Natural killer cell (primary cell): ENCODE results near the gene ROBO4. TPM values are rescaled to one million over a fixed set of nuclear protein-coding genes. Genes with fewer than 3 reads are reported as not detected.

Experiments used
- ATAC-seq, 3 donors: fragments of 150-1000 bp in 2 of 3; fragments of 200-7000 bp in 1 of 3; cut with Tn5 transposase; 1 replicate in 1 of 3; 2 replicates in 2 of 3; pipeline ENCODE4 v1.10.0; 2021; ENCODE audit warnings: mild to moderate bottlenecking in 2 of 3, moderate library complexity in 2 of 3
- DNase-seq, 2 donors: peaks; one replicate each; pipeline versions ENCODE4 v3.0.0 to v3.0.0-alpha.2; 2013 to 2021; ENCODE audit warnings: mixed read lengths in 1 of 2
- H3K27ac ChIP-seq: one replicate; pipeline ENCODE4 v1.5.1; 2013; ENCODE audit warnings: mild to moderate bottlenecking, low read length
- H3K27me3 ChIP-seq: one replicate; pipeline ENCODE4 v1.6.1; 2013; ENCODE audit warnings: low read length; ENCODE audit not compliant: control insufficient read depth, insufficient read depth
- H3K36me3 ChIP-seq: one replicate; pipeline ENCODE4 v1.6.1; 2013; ENCODE audit warnings: low read length; ENCODE audit not compliant: control insufficient read depth, insufficient read depth
- H3K4me1 ChIP-seq: one replicate; pipeline ENCODE4 v1.6.1; 2013; ENCODE audit warnings: low read length; ENCODE audit not compliant: control insufficient read depth, insufficient read depth
- H3K4me3 ChIP-seq: one replicate; pipeline ENCODE4 v1.5.1; 2013; ENCODE audit warnings: low read length
- H3K9me3 ChIP-seq: one replicate; pipeline ENCODE4 v1.6.1; 2013; ENCODE audit warnings: low read length; ENCODE audit not compliant: control insufficient read depth, insufficient read depth
- H3K27ac Mint-ChIP-seq, 2 donors: one replicate each; pipeline ENCODE4 v1.8.0; 2022; ENCODE audit warnings: mild to moderate bottlenecking in 2 of 2, mixed read lengths in 2 of 2, moderate library complexity in 1 of 2
- H3K27me3 Mint-ChIP-seq, 2 donors: one replicate each; pipeline ENCODE4 v1.8.0; 2022; ENCODE audit warnings: low read depth in 2 of 2, mixed read lengths in 2 of 2
- H3K36me3 Mint-ChIP-seq: one replicate; pipeline ENCODE4 v1.8.0; 2022; ENCODE audit warnings: mixed read lengths
- H3K4me1 Mint-ChIP-seq, 2 donors: one replicate each; pipeline ENCODE4 v1.8.0; 2022; ENCODE audit warnings: mixed read lengths in 2 of 2
- H3K4me3 Mint-ChIP-seq: one replicate; pipeline ENCODE4 v1.8.0; 2022; ENCODE audit warnings: mild to moderate bottlenecking, moderate library complexity, mixed read lengths
- H3K9me3 Mint-ChIP-seq, 2 donors: one replicate each; pipeline ENCODE4 v1.8.0; 2022; ENCODE audit warnings: mixed read lengths in 2 of 2
- WGBS: methylation state at CpG from one replicate; pipeline ENCODE4 v1.1.7; 2013; ENCODE audit warnings: missing lambda C conversion rate; ENCODE audit not compliant: insufficient coverage; 5-methylcytosine and 5-hydroxymethylcytosine counted together
- intact Hi-C: fragments of 100-400 bp; cut with micrococcal nuclease; formaldehyde crosslinking; loops from one replicate; pipeline ENCODE4 v1.14.2; 2022
- total RNA-seq, 4 donors: library from RNA; stranded (reverse); fragments of 120-200 nt in 1 of 4; gene quantifications; one replicate each; pipeline versions ENCODE4 v1.2.3 to v1.2.4, GENCODE V29; 2013 to 2022
- TF ChIP-seq, protein P1 (sequence below): fragments of 200-600 bp; IDR thresholded peaks from one replicate; pipeline ENCODE4 v1.8.0; 2022; ENCODE audit warnings: antibody characterized with exemption

ROBO4 gene
- total RNA-seq, 3 donors from 2014 or later (not counting 1 experiment from before 2014, with no cell fraction given), result not detected

DNA sequence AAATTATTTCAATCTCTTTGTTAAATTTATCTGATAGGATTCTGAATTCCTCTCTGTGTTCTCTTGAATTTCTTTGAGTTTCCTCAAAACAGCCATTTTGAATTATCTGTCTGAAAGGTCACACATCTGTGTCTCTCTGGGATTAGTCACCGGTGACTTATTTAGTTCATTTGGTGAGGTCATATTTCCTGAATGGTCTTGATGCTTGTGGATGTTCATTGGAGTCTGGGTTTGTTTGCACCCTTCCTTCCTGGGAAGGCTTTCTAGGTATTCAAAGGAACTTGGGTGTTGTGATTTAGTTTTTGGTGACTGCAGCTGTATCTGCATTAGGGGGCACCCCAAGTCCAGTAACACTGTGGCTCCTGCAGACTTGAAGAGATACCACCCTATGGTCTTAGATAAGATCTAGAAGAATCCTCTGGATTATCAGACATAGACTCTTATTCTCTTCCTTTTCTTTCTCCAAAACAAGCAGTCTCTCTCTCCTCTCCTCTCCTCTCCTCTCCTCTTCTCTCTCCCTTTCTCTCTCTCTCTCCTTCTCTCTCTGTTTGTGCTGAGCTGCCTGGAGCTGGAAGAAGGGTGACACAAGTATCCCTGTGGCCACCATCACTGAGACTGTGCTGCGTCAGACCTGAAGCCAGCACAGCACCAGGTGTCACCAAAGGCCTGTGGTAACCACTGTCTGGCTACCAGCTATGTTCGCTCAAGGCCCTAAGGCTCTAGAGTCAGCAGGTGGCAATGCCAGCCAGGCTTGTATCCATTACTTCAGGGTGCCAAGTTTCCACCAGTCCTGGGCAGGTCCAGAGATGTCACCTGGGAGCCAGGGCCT lies 18.1 kb upstream of the ROBO4 start:
- peaks cover 9% of the 10 kb centered on the region for H3K36me3 Mint-ChIP-seq
- intact Hi-C loops, result no loop called here
- no peaks in the 10 kb centered on the region for H3K36me3 ChIP-seq

DNA sequence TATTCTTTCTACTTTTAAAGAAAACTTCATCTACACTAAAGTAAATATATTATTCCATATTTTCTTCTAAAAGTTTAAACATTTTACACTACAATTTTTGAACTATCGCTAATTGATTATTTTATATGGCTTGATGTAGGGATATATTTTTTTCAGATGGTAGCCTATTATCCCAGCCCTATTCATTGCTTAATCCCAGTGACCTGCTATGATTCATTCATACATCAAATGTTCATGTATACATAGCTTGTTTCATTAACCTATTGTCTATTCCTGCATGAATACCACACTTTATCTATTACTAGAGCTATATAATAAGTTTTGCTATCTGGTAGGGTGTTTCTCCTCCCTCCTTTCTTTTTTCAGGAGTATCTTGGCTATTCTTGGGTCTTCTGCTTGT lies 5.0 kb upstream of the ROBO4 start:
- H3K27me3 ChIP-seq, result peaks cover 5% of the 10 kb centered on the region
- peaks cover 3% of the 10 kb centered on the region for H3K4me1 ChIP-seq
- TF ChIP-seq, protein P1, sequence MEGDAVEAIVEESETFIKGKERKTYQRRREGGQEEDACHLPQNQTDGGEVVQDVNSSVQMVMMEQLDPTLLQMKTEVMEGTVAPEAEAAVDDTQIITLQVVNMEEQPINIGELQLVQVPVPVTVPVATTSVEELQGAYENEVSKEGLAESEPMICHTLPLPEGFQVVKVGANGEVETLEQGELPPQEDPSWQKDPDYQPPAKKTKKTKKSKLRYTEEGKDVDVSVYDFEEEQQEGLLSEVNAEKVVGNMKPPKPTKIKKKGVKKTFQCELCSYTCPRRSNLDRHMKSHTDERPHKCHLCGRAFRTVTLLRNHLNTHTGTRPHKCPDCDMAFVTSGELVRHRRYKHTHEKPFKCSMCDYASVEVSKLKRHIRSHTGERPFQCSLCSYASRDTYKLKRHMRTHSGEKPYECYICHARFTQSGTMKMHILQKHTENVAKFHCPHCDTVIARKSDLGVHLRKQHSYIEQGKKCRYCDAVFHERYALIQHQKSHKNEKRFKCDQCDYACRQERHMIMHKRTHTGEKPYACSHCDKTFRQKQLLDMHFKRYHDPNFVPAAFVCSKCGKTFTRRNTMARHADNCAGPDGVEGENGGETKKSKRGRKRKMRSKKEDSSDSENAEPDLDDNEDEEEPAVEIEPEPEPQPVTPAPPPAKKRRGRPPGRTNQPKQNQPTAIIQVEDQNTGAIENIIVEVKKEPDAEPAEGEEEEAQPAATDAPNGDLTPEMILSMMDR, result no peak
- no peak overlapping the region for H3K27ac ChIP-seq
- intact Hi-C loops, result no loop called here
- no peaks in the 10 kb centered on the region for H3K36me3 ChIP-seq
- DNase-seq (no peak), ATAC-seq (no peak)
- H3K9me3 Mint-ChIP-seq, result no peaks in the 10 kb centered on the region
- WGBS, result no CpG with 5 or more reads among the region's 1 CpG
- no peaks in the 10 kb centered on the region for H3K36me3 Mint-ChIP-seq
- no peak overlapping the region for H3K4me3 Mint-ChIP-seq
- H3K9me3 ChIP-seq, result no peaks in the 10 kb centered on the region
- no peak overlapping the region for H3K4me3 ChIP-seq
- H3K27ac Mint-ChIP-seq, result no peak overlapping the region
- peaks cover 34 to 45% of the 10 kb centered on the region in 2 donors for H3K27me3 Mint-ChIP-seq
- peaks cover 0 to 4% of the 10 kb centered on the region in 2 donors for H3K4me1 Mint-ChIP-seq

More for the DNA sequence above, 18.1 kb upstream of the ROBO4 start:
- no peak overlapping the region for H3K27ac Mint-ChIP-seq
- peaks cover 7% of the 10 kb centered on the region for H3K4me1 ChIP-seq
- peaks cover 8 to 30% of the 10 kb centered on the region in 2 donors for H3K27me3 Mint-ChIP-seq
- 79% methylated on average over 3 of the region's 3 CpGs for WGBS
- H3K27me3 ChIP-seq, result no peaks in the 10 kb centered on the region
- H3K4me3 Mint-ChIP-seq, result no peak overlapping the region
- no peaks in the 10 kb centered on the region for H3K9me3 Mint-ChIP-seq
- peaks cover 5% of the 10 kb centered on the region for H3K9me3 ChIP-seq
- no peak overlapping the region for H3K4me3 ChIP-seq
- DNase-seq (peak in 1 of 2 donors; percentile 36), ATAC-seq (no peak)
- H3K27ac ChIP-seq, result no peak overlapping the region
- TF ChIP-seq, protein P1, result no peak
- no peaks in the 10 kb centered on the region for H3K4me1 Mint-ChIP-seq

DNA sequence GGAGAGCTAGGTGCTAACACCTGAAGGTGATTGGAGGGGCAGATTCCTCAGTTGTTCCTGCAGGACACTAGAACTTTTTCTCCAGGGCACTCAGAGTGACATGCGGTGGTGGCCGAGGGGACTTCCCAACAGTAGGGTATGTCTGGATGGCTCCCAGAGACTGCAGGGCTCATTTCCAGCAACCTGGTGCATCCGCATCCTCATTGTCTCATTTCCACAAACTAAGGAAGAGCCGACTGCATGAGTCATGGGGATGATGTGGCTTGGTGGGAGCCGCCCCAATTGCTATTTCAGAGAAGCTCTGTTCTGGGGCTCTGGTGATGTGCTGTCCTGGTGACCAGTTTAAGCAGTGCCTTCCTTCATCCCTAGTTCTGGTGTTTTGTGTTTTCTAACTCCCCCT lies 2.8 kb upstream of the ROBO4 start:
- H3K9me3 ChIP-seq, result no peaks in the 10 kb centered on the region
- H3K27me3 ChIP-seq, result peaks cover 5% of the 10 kb centered on the region
- H3K4me3 ChIP-seq, result no peak overlapping the region
- H3K36me3 ChIP-seq, result no peaks in the 10 kb centered on the region
- Mint-ChIP-seq H3K36me3 (no peaks in the 10 kb centered on the region), H3K9me3 (no peaks in the 10 kb centered on the region), H3K27ac (no peak overlapping the region), H3K27me3 (peaks cover 28 to 45% of the 10 kb centered on the region in 2 donors), H3K4me3 (no peak overlapping the region), H3K4me1 (peaks cover 0 to 9% of the 10 kb centered on the region in 2 donors)
- peaks cover 5% of the 10 kb centered on the region for H3K4me1 ChIP-seq
- intact Hi-C loops, result no loop called here
- WGBS, result 90% methylated on average over 5 of the region's 5 CpGs
- no peak for DNase-seq
- no peak overlapping the region for H3K27ac ChIP-seq
- ATAC-seq, result no peak
- TF ChIP-seq, protein P1, result no peak
